ENCODE results near the gene NMB.
A peak's percentile ranks its signal among the peaks of the same experiment; 100 is the strongest.

NMB gene

GRCh38 chr15:84625123-84625522 is 32.9 kb downstream of the NMB start:
- in situ Hi-C loops (cut with MboI; ENCODE audit: low pct_unique_long_range_greater_than_20kb, low sequenced_read_pairs): no loop called here
- no peak for DNase-seq

DNA sequence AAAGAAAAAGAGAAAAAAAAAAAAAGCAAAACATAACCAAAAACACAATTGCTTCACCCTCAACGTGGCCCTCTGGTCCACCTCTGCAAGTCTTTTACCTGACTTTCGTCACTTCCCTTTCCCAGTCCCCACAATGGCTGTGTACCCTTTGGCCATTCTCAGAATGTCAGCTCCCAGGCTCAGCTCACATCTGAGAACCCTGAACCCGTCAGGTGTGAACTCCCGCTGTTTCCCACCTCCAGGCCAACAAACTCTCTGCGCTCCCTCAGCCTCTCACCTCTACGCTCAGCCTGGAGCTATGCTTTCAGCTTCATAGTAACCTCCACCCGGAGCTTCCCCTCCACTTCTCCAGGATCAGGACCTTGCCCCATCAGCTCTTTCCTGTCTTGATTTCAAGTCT is 33.6 kb downstream of the NMB start:
- no peak for DNase-seq
- in situ Hi-C loops (cut with MboI; ENCODE audit: low pct_unique_long_range_greater_than_20kb, low sequenced_read_pairs): no loop called here

DNA sequence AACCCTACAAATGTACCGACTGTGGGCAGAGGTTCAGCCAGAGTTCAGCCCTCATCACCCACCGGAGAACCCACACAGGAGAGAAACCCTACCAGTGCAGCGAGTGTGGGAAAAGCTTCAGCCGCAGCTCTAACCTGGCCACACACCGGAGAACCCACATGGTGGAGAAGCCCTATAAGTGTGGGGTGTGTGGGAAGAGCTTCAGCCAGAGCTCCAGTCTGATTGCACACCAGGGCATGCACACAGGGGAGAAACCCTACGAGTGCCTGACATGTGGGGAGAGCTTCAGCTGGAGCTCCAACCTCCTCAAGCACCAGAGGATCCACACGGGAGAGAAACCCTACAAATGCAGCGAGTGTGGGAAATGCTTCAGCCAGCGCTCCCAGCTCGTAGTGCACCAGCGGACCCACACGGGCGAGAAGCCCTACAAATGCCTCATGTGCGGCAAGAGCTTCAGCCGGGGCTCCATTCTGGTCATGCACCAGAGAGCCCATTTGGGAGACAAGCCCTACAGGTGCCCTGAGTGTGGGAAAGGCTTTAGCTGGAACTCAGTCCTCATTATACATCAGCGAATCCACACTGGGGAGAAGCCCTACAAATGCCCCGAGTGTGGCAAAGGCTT is 36.5 kb downstream of the NMB start:
- DNase-seq: no peak
- in situ Hi-C loops (cut with MboI; ENCODE audit: low pct_unique_long_range_greater_than_20kb, low sequenced_read_pairs): no loop called here

GRCh38 chr15:84620626-84621025 is 37.4 kb downstream of the NMB start:
- in situ Hi-C loops (cut with MboI; ENCODE audit: low pct_unique_long_range_greater_than_20kb, low sequenced_read_pairs): no loop called here
- no peak for DNase-seq

GRCh38 chr15:84616235-84616634 is 41.8 kb downstream of the NMB start:
- in situ Hi-C loops (cut with MboI; ENCODE audit: low pct_unique_long_range_greater_than_20kb, low sequenced_read_pairs): no loop called here
- peak; percentile 92 for DNase-seq

DNA sequence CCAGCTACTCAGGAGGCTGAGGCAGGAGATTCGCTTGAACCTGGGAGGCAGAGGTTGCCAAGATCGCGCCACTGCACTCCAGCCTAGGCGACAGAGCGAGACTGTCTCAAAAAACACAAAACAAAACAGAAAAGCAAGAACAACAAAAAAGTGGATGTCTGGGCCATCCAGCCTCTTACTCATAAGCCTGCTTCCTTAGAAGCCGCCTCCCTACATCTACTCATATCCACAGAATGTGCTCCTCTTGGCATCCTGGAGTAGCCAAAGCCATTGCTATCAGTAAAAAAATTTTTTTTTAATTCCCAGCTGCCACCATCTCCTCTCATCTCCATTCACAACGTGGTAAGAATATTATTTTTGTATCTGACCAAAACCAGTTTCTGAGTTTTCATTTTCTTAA is 46.4 kb downstream of the NMB start:
- in situ Hi-C loops (cut with MboI; ENCODE audit: low pct_unique_long_range_greater_than_20kb, low sequenced_read_pairs): no loop called here
- no peak for DNase-seq

DNA sequence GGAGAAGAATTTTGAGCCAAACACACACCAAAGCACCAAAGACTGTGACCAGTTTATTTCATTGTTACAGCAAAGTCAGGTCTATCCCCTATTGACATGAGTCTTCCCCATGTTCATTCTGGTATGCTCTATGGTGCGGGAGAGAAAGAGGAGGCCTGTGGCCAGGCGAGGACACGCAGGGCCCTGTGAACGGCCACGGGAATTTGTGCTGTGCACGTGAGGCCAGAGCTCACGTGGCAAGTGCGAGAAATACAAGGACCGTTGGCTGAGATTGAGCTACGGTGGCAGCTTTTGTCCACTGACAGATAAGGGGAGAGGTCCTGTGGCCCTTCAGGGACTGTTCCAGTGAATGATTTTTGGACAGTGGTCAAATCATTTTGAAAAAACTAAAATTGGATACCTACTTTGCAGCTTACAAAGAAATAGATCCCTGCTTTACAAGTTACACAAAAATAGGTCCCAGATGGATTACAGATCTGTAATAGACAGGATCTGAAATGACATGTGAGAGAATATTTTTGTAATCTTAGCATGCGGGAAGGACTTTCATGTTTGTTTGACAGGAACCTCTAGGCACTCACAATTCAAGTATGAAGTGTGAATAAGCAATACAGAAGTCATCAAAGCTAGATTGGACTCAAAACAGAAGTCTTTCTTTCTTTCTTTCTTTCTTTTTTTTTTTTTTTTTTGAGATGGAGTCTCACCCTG is 48.0 kb downstream of the NMB start:
- no peak for DNase-seq
- in situ Hi-C loops (cut with MboI; ENCODE audit: low pct_unique_long_range_greater_than_20kb, low sequenced_read_pairs): no loop called here

- in situ Hi-C loops (cut with MboI; ENCODE audit: low pct_unique_long_range_greater_than_20kb, low sequenced_read_pairs): no loop called here
These were observed 49.2 kb downstream of the NMB start for GRCh38 chr15:84608707-84609284.

GRCh38 chr15:84606653-84607120 is 51.3 kb downstream of the NMB start:
- in situ Hi-C loops (cut with MboI; ENCODE audit: low pct_unique_long_range_greater_than_20kb, low sequenced_read_pairs): no loop called here
- DNase-seq: no peak

More at GRCh38 chr15:84608707-84609284, 49.2 kb downstream of the NMB start:
- no peak for DNase-seq

- DNase-seq: no peak
- in situ Hi-C loops (cut with MboI; ENCODE audit: low pct_unique_long_range_greater_than_20kb, low sequenced_read_pairs): no loop called here
These were observed 52.5 kb downstream of the NMB start for GRCh38 chr15:84605554-84605882.

Data from KBM-7 (cell line).